Ishikawa (cell line): ENCODE results near the gene LAGE3.

Experiments
- EP300 ChIP-seq: IDR thresholded peaks from 2 replicates; pipeline ENCODE4 v1.6.1; 2012; ENCODE audit warnings: borderline replicate concordance
- TCF12 ChIP-seq: IDR thresholded peaks from 2 replicates; pipeline ENCODE4 v1.6.1; 2012; ENCODE audit warnings: low read depth
- USF1 ChIP-seq: IDR thresholded peaks from 2 replicates; pipeline ENCODE4 v1.6.1; 2012

DNA sequence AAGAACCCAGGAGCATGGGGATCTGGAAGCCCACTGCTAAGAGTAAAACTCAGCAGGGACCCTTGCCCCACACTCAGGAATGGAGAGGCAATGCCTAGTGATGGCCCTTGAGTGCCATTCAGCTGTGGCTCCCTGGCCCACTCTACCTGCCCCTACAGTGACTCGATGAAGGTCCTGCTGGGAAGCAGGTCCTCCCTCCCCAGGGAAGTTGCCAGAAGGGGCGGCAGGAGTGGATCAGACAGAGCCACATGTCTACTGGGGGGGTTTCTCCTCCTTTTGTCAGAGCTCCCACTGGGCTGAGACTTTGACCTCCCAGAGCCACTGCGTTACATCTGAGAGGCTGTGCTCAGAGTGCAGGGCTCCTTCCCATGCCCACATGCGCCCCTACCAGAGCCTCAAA is 10.1 kb upstream of the LAGE3 start:
- TF ChIP-seq EP300 = no peak
- no peak for TF ChIP-seq USF1
- no peak for TF ChIP-seq TCF12
